K562 (cell line): ENCODE measurements around the gene NSUN6. TPM values are rescaled to one million over a fixed set of nuclear protein-coding genes. Genes with fewer than 3 reads are reported as not detected.
A peak's percentile ranks its signal among the peaks of the same experiment; 100 is the strongest.
"Not testable (repeated sequence)": the region's sequence is repeated elsewhere in the genome, so short reads cannot be mapped to it uniquely, and the experiment has no call there.

ENCODE experiments used
- ATAC-seq: fragments of 200-7000 bp; cut with Tn5 transposase; 3 replicates; pipeline ENCODE4 v1.9.1; 2020; ENCODE audit warnings: moderate library complexity
- BruUV-seq: library from RNA; stranded (reverse); fragments of 400-500 nt; replicated peaks from 2 replicates; lab custom pipeline; 2021; lab: Mats Ljungman, UMichigan
- CTCF ChIA-PET: fragments of 300-600 bp; formaldehyde crosslinking; extraction: SDS; loops from one replicate; lab custom pipeline; 2021; ENCODE audit warnings: low intra/inter-chr PET ratio; lab: Yijun Ruan, JAX
- POLR2A ChIA-PET: fragments of 300-600, 350-650 bp; sonication (Branson Sonifier 250); formaldehyde crosslinking; extraction: SDS; loops from one replicate; lab custom pipeline; 2021; ENCODE audit warnings: antibody characterized with exemption, inconsistent platforms; lab: Yijun Ruan, JAX
- DNase-seq, 4 experiments: peaks; one replicate each; pipeline versions ENCODE4 v3.0.0 to v3.0.0-alpha.2; 2011 to 2018; ENCODE audit warnings: low spot score in 3 of 4, mixed read lengths in 3 of 4; ENCODE audit errors: extremely low read depth in 1 of 4
- FAIRE-seq: peaks from 2 replicates; lab custom pipeline; 2011; peaks lifted over from hg19 to GRCh38; lab: Jason Lieb, UNC
- H2AFZ ChIP-seq: 2 replicates; pipeline ENCODE4 v1.6.0; 2011; ENCODE audit warnings: low read depth, low read length, control low read depth, inconsistent platforms
- H3K27ac ChIP-seq: fragments of 200-600 bp; 3 replicates; pipeline ENCODE4 v1.8.0; 2011; ENCODE audit warnings: low read depth, mild to moderate bottlenecking, control low read depth, inconsistent platforms, low read length, moderate library complexity, mixed read lengths; ENCODE audit errors: extremely low read depth
- H3K27me3 ChIP-seq, 2 experiments: fragments of 300-600 bp in 1 of 2; 2 replicates in 1 of 2; 3 replicates in 1 of 2; pipeline versions ENCODE4 v1.6.0 to v1.8.0; 2011; ENCODE audit warnings: inconsistent platforms in 2 of 2, low read length in 2 of 2, mild to moderate bottlenecking in 1 of 2, mixed read lengths in 1 of 2, moderate library complexity in 1 of 2; ENCODE audit not compliant: control insufficient read depth in 2 of 2, insufficient read depth in 2 of 2
- H3K36me3 ChIP-seq: fragments of 300-600 bp; 3 replicates; pipeline ENCODE4 v1.8.0; 2011; ENCODE audit warnings: mild to moderate bottlenecking, low read length, inconsistent platforms; ENCODE audit not compliant: control insufficient read depth, insufficient read depth
- H3K4me1 ChIP-seq, 2 experiments: fragments of 200-600 bp in 1 of 2; replicated peaks in 1 of 2; 2 replicates in 1 of 2; 3 replicates in 1 of 2; pipeline versions ENCODE4 v1.5.1 to v1.8.0; 2011; ENCODE audit warnings: inconsistent platforms in 2 of 2, low read length in 2 of 2, mild to moderate bottlenecking in 1 of 2, mixed read lengths in 1 of 2, moderate library complexity in 1 of 2; ENCODE audit not compliant: control insufficient read depth in 2 of 2, insufficient read depth in 2 of 2
- H3K4me2 ChIP-seq: 2 replicates; pipeline ENCODE4 v1.6.1; 2011; ENCODE audit warnings: low read length, control low read depth, inconsistent platforms, mixed read lengths; ENCODE audit not compliant: insufficient read depth
- H3K4me3 ChIP-seq: fragments of 200-600 bp; sonication (generic), shearing (Covaris generic); 2 replicates; pipeline ENCODE4 v1.5.1; 2016; ENCODE audit warnings: control low read depth, inconsistent platforms
- H3K79me2 ChIP-seq: fragments of 200-600 bp; 3 replicates; pipeline ENCODE4 v1.8.0; 2011; ENCODE audit warnings: low read length, inconsistent platforms; ENCODE audit not compliant: control insufficient read depth, insufficient read depth
- H3K9ac ChIP-seq, 2 experiments: 2 replicates each; pipeline versions ENCODE4 v1.6.0 to v1.6.1; 2011; ENCODE audit warnings: low read depth in 2 of 2, low read length in 2 of 2, control low read depth in 1 of 2, inconsistent platforms in 1 of 2, mild to moderate bottlenecking in 1 of 2, mixed read lengths in 1 of 2; ENCODE audit not compliant: insufficient read depth in 1 of 2
- H3K9me1 ChIP-seq: one replicate; pipeline ENCODE4 v1.6.0; 2011; ENCODE audit warnings: inconsistent platforms, mild to moderate bottlenecking, low read length, moderate library complexity; ENCODE audit not compliant: control insufficient read depth, insufficient read depth
- H3K9me3 ChIP-seq: replicated peaks from 2 replicates; pipeline ENCODE4 v1.5.1; 2011; ENCODE audit warnings: low read depth, low read length, inconsistent platforms; ENCODE audit not compliant: control insufficient read depth, insufficient read depth
- H4K20me1 ChIP-seq: replicated peaks from 2 replicates; pipeline ENCODE4 v1.6.1; 2011; ENCODE audit warnings: low read length, inconsistent platforms, mixed read lengths; ENCODE audit not compliant: control insufficient read depth, insufficient read depth
- ARID1B ChIP-seq: fragments of 450-650 bp; IDR thresholded peaks from 2 replicates; pipeline ENCODE4 v1.6.1; 2016; ENCODE audit warnings: antibody characterized with exemption, mild to moderate bottlenecking, inconsistent platforms
- CXXC5 ChIP-seq: fragments of 250-450 bp; sonication (Bioruptor Pico); IDR thresholded peaks from 2 replicates; pipeline ENCODE4 v1.8.0; 2022; ENCODE audit warnings: inconsistent platforms, mild to moderate bottlenecking, moderate library complexity
- DPF2 ChIP-seq: fragments of 450-650 bp; IDR thresholded peaks from 2 replicates; pipeline ENCODE4 v1.6.1; 2016
- EGR1 ChIP-seq: fragments of 450-650 bp; conservative IDR thresholded peaks from 2 replicates; pipeline ENCODE4 v1.6.1; 2017; ENCODE audit warnings: mild to moderate bottlenecking
- FOXA3 ChIP-seq, 2 experiments: fragments of 450-650 bp in 1 of 2; sonication (generic) in 1 of 2; formaldehyde crosslinking; IDR thresholded peaks in 1 of 2; conservative IDR thresholded peaks in 1 of 2; 2 replicates each; pipeline versions ENCODE4 v1.4.0 to v1.8.0; 2020 to 2022; ENCODE audit warnings: mild to moderate bottlenecking in 2 of 2, missing genetic modification reagents in 1 of 2
- LEF1 ChIP-seq: fragments of 450-650 bp; IDR thresholded peaks from 2 replicates; pipeline ENCODE4 v1.6.1; 2016; ENCODE audit warnings: mild to moderate bottlenecking
- MTA3 ChIP-seq: fragments of 450-650 bp; formaldehyde crosslinking; IDR thresholded peaks from 2 replicates; pipeline ENCODE4 v1.6.1; 2017; ENCODE audit warnings: mild to moderate bottlenecking, borderline replicate concordance
- PHF20 ChIP-seq: fragments of 450-650 bp; IDR thresholded peaks from 2 replicates; pipeline ENCODE4 v1.6.1; 2018; ENCODE audit not compliant: partially characterized antibody
- PHF8 ChIP-seq: fragments of 200-600 bp; sonication (generic); IDR thresholded peaks from 2 replicates; pipeline ENCODE4 v1.6.1; 2012; ENCODE audit warnings: mixed run types, mild to moderate bottlenecking, inconsistent platforms, low read length, moderate library complexity, borderline replicate concordance
- POLR2G ChIP-seq: fragments of 200-400 bp; formaldehyde crosslinking; IDR thresholded peaks from 2 replicates; pipeline ENCODE4 v1.6.1; 2017; ENCODE audit warnings: low read depth, mild to moderate bottlenecking, antibody characterized with exemption, low read length, moderate library complexity
- RBFOX2 ChIP-seq: fragments of 200-400 bp; formaldehyde crosslinking; IDR thresholded peaks from 2 replicates; pipeline ENCODE4 v1.6.1; 2017; ENCODE audit warnings: low read depth, mild to moderate bottlenecking, low read length, moderate library complexity
- SMAD4 ChIP-seq: fragments of 250-450 bp; sonication (Bioruptor Pico); conservative IDR thresholded peaks from 2 replicates; pipeline ENCODE4 v1.8.0; 2021; ENCODE audit warnings: inconsistent platforms, mild to moderate bottlenecking, moderate library complexity
- YY1 ChIP-seq, 3 experiments: IDR thresholded peaks; 2 replicates each; pipeline ENCODE4 v1.6.1; 2011; ENCODE audit warnings: low read length in 2 of 3, mild to moderate bottlenecking in 2 of 3, moderate library complexity in 2 of 3, borderline replicate concordance in 1 of 3, control low read depth in 1 of 3, low read depth in 1 of 3; ENCODE audit not compliant: insufficient read depth in 3 of 3, insufficient replicate concordance in 2 of 3, control insufficient read depth in 1 of 3, insufficient read length in 1 of 3; ENCODE audit errors: extremely low read depth in 1 of 3
- ZBTB7A ChIP-seq: IDR thresholded peaks from 2 replicates; pipeline ENCODE4 v1.6.1; 2011; ENCODE audit warnings: low read depth, mild to moderate bottlenecking, low read length, moderate library complexity, borderline replicate concordance; ENCODE audit not compliant: control insufficient read depth
- WGBS: fragments of 100-300 bp; shearing (Covaris generic); methylation state at CpG from one replicate; pipeline ENCODE4 v1.1.6; 2016; ENCODE audit warnings: low coverage, mixed read lengths; ENCODE audit not compliant: insufficient coverage; ENCODE audit errors: missing lambda C conversion rate; 5-methylcytosine and 5-hydroxymethylcytosine counted together
- in situ Hi-C: fragments of 300-500 bp; cut with MboI; formaldehyde crosslinking; loops from 4 replicates; pipeline ENCODE4 v1.15.0; 2018; ENCODE audit warnings: inconsistent platforms, mixed read lengths
- intact Hi-C: fragments of 100-400 bp; cut with micrococcal nuclease; formaldehyde crosslinking; loops from 2 replicates; pipeline ENCODE4 v1.14.2; 2022
- polyA plus RNA-seq, 8 experiments: library from polyadenylated mRNA; depleted of rRNA in 4 of 8; stranded (reverse) in 5 of 8; unstranded in 3 of 8; fragments of >200 nt; fragmentation: Nextera tagmentation in 2 of 8; fragmentation: Illumina TruSeq in 1 of 8; extraction: Ambion mirVana in 2 of 8; extraction: Trizol in 1 of 8; gene quantifications; 2 replicates each; pipeline versions ENCODE4 v1.2.1 to v1.2.3, GENCODE V29; 2011 to 2014; ENCODE audit warnings: inconsistent platforms in 1 of 8, missing spikeins in 1 of 8
- total RNA-seq, 7 experiments: library from RNA; depleted of rRNA in 6 of 7; stranded (reverse); fragments of >200 nt in 6 of 7; fragmentation: Illumina TruSeq in 2 of 7; extraction: Trizol in 2 of 7; gene quantifications; 2 replicates each; pipeline versions ENCODE4 v1.2.1 to v1.2.3, GENCODE V29; 2011 to 2021; ENCODE audit warnings: low replicate concordance in 1 of 7

NSUN6 gene
- total and polyA plus RNA-seq, 9 of the 15 experiments (the other 6 are each of a cell fraction or from before 2014, with no cell fraction given), result 12.5 to 33.1 (median 24.2) TPM

DNA sequence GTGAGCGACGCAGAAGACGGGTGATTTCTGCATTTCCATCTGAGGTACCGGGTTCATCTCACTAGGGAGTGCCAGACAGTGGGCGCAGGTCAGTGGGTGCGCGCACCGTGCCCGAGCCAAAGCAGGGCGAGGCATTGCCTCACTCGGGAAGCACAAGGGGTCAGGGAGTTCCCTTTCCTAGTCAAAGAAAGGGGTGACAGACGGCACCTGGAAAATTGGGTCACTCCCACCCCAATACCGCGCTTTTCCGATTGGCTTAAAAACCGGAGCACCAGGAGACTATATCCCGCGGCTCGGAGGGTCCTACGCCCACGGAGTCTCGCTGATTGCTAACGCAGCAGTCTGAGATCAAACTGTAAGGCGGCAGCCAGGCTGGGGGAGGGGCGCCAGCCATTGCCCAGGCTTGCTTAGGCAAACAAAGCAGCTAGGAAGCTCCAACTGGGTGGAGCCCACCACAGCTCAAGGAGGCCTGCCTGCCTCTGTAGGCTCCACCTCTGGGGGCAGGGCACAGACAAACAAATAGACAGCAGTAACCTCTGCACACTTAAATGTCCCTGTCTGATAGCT lies 23.9 kb downstream of the NSUN6 start:
- BruUV-seq, in situ Hi-C loops, H3K9me3 ChIP-seq, CTCF ChIA-PET, H3K79me2 ChIP-seq, H4K20me1 ChIP-seq, intact Hi-C loops, H3K9me1 ChIP-seq, H3K4me1 ChIP-seq, H3K27me3 ChIP-seq: not testable (repeated sequence)
- FAIRE-seq (peak; percentile 11), DNase-seq (peak in 1 of 4 experiments; percentile 79), ATAC-seq (peak; percentile 45; the same call in 2 of the 3 replicates)
- Histone ChIP-seq H2AFZ (peak overlapping the region; percentile 83), H3K9ac (peak overlapping the region; percentile 44 to 83; a peak in 3 of 4 replicates), H3K36me3 (peaks cover 23% of the 10 kb centered on the region; the same call in 2 of the 3 replicates), H3K27ac (peak overlapping the region; percentile 54; the same call in 2 of the 3 replicates), H3K4me3 (peak overlapping the region; percentile 38), H3K4me2 (peak overlapping the region; percentile 55)
- WGBS, result 19% methylated on average over 21 of the region's 25 CpGs
- POLR2A ChIA-PET, result interaction anchor here (0.7 kb wide), 1 partner anchor 199 kb away, joined by 3 read pairs; no protein-coding TSS in a partner anchor
- TF ChIP-seq CXXC5 (CRISPR knock-in tag), result peak; percentile 30; the same call in 1 of the 2 replicates
- peak; percentile 24; the same call in 1 of the 2 replicates for TF ChIP-seq ARID1B
- peak; percentile 47; the same call in 1 of the 2 replicates for TF ChIP-seq SMAD4 (CRISPR knock-in tag)
- TF ChIP-seq DPF2, result 0 out of 2 replicates have a peak, but pooled peaks have one; percentile 23
- peak; percentile 21; the same call in 1 of the 2 replicates for TF ChIP-seq PHF8
- 0 out of 2 replicates have a peak, but pooled peaks have one; percentile 18 for TF ChIP-seq RBFOX2
- TF ChIP-seq YY1 (IDR thresholded peaks at IDR 0.05; ENCODE audit: borderline replicate concordance in 1 of 3, control insufficient read depth in 1 of 3, extremely low read depth in 1 of 3, insufficient read depth in 3 of 3, insufficient read length in 1 of 3, insufficient replicate concordance in 2 of 3, low read depth in 1 of 3, low read length in 2 of 3), result peak in 1 of 3 experiments; percentile 62
- TF ChIP-seq PHF20, result peak; percentile 28
- TF ChIP-seq EGR1, result peak; percentile 81
- TF ChIP-seq LEF1, result peak; percentile 53; the same call in 1 of the 2 replicates
- TF ChIP-seq MTA3, result peak; percentile 57; the same call in 1 of the 2 replicates
- TF ChIP-seq POLR2G, result peak; percentile 45; the same call in 1 of the 2 replicates
- TF ChIP-seq ZBTB7A, result 0 out of 2 replicates have a peak, but pooled peaks have one; percentile 27
- TF ChIP-seq FOXA3 (CRISPR knock-in tag; conservative IDR thresholded peaks at IDR 0.05 in 1 of 2, IDR thresholded peaks at IDR 0.05 in 1 of 2), result peak; percentile 44 to 76; a peak in 3 of 4 replicates
